ENCODE measurements around the gene DCLRE1C.
"Not testable (repeated sequence)": the region's sequence is repeated elsewhere in the genome, so short reads cannot be mapped to it uniquely, and the experiment has no call there.

Gene DCLRE1C

GRCh38 chr10:14880229-14880628 lies 73.7 kb downstream of the DCLRE1C start:
- DNase-seq (ENCODE audit: low spot score): no peak

DNA sequence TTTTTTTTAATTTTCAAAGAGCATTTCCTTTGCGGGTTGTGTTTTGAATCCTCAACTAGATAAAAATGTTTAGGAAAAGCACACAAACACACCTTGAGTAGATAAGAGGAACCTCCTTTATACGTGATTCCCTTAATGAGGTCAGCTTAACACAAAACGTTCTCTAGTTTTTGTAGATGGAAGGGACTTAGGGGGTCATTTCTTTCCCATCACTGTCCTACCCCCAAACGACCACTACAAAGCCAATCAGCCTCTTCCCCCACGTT lies 74.0 kb downstream of the DCLRE1C start:
- DNase-seq (ENCODE audit: low spot score): no peak

GRCh38 chr10:14879124-14879927 lies 74.6 kb downstream of the DCLRE1C start:
- peak; percentile 6 for DNase-seq (ENCODE audit: low spot score)

- peak; percentile 96 for DNase-seq (ENCODE audit: low spot score)
These were observed 75.4 kb downstream of the DCLRE1C start, which contains the start of gene SUV39H2 for GRCh38 chr10:14878266-14879123. TSS of gene SUV39H2 (plus strand) at chr10:14878866. CDS start at chr10:14878889, 23 bp downstream.

GRCh38 chr10:14876764-14877163 lies 77.1 kb downstream of the DCLRE1C start:
- no peak for DNase-seq (ENCODE audit: low spot score)

DNA sequence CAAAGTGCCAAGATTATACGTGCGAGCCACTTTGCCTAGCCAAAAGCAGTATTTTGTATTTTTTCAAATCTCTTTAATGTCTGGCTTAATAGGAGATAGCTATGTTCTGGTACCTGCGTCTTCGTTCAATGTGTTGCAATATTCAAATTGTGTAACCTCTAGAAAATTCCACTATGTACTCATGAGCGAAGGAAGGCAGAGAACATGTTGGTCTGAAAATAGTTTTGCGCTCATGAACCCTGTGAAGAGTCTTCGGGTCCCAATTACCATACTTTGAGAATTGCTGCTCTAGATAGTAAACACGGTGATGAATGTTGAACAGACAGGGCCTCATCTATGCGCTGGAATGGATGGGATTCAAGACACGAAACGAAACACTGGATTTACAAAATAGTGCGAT lies 78.0 kb downstream of the DCLRE1C start:
- DNase-seq (ENCODE audit: low spot score): no peak

DNA sequence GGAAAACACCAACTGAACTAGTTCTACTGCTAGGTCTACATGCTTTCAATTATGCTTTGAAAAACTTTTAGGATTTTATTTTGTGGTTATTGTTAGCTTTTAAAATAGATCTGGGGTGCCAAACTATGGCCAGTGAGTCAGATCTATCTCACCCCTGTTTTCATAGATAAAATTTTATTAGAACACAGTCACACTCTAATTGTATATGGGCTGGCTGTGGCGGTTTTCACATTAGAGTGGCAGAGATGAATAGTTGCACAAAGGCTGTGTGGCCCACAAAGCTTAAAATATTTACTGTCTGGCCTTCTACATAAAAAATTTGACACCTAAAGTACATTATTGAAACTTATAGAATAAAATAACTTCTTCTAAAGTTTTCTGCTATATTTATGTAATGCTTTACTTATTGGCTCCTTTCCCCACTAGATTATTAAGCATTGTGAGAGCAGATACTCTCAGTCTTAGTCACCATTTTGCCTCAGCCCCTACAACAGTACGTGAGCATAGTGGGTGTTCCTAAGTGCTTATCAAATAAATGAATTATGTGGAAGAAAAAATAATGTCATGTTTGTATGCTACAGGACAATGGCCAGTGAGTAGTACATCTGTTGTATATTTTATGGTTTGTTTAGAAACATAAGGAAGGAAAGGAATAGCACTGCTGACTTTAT lies 80.7 kb downstream of the DCLRE1C start:
- DNase-seq (ENCODE audit: low spot score): no peak

- not testable (repeated sequence) for DNase-seq (ENCODE audit: low spot score)
These were observed 89.0 kb downstream of the DCLRE1C start for GRCh38 chr10:14864871-14865270.

- not testable (repeated sequence) for DNase-seq (ENCODE audit: low spot score)
These were observed 89.4 kb downstream of the DCLRE1C start for GRCh38 chr10:14864466-14864865.

DNA sequence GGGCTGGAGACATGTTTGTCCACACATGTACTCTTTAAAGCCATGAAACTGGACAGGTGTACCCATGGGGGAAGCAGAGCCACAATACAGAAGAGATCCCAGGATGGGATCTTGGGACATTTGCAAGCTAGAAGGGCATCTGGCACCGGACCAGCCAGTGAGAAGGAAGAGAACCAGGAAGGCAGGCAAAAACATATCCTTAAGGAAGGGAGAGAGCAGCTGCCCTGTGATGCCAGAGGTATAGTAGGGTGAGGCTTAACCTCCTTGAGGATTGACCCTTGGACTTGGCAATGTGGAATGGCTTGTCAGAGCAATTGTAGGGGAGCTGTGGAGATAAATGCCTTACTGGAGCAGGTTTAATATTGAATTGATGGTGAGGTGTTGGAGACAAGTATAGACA lies 93.1 kb downstream of the DCLRE1C start:
- no peak for DNase-seq (ENCODE audit: low spot score)

DNA sequence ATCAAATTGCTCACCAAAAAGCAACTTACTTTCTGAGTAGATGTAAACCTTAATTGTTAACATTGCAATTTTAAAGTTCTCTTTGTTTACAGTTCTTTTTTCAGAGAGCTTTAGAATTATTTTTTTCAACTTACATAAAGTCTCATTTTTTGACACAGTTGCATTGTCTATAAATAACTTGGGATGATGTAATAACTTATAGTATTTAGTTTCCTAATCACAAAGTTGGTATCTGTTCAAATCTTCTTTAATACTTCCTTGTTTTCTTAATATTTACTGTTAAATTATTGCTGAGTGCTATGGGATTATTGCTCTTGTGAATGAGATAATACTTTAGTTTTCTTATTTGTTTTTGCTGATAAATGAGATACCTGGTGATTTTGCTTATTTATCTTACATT lies 94.1 kb downstream of the DCLRE1C start:
- no peak for DNase-seq (ENCODE audit: low spot score)

GRCh38 chr10:14859043-14859442 lies 94.9 kb downstream of the DCLRE1C start:
- DNase-seq (ENCODE audit: low spot score): no peak

DNA sequence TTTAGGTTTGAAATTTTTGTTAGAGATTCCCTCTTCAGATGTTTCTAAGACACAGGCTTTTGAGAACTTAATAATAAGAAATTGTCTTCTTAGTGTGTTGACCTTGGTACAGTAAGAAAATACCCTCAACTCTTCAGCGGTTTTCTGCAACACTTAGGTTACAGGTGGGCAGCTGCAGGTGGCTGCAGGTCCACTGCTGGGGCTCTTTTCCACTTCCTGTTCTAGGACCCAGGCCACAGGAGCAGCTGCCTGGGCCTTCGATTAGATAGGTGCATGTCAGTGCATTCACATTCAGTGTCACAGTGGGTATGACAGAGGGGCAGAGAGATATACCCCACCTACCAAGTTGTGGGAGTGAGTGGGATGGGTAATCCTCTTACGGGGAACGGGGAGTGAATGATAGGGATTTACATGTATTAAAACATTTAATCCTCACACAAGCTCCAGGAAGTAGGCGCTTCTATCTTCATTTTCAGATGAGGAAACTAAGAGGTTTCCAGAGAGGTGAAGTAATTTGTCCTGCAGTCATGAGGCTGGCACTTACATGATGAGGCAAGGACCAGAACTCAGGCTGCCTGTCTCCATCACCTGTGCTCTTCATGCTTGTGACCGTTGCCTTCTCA lies 95.4 kb downstream of the DCLRE1C start:
- no peak for DNase-seq (ENCODE audit: low spot score)

GRCh38 chr10:14855453-14855852 lies 98.4 kb downstream of the DCLRE1C start:
- DNase-seq (ENCODE audit: low spot score): no peak

GRCh38 chr10:14852236-14852635 lies 101.7 kb downstream of the DCLRE1C start:
- no peak for DNase-seq (ENCODE audit: low spot score)

Measured in putamen (tissue), 1 donor.